ENCODE results near the gene FKBP11. TPM values are rescaled to one million over a fixed set of nuclear protein-coding genes. Genes with fewer than 3 reads are reported as not detected.
A peak's percentile ranks its signal among the peaks of the same experiment; 100 is the strongest.

FKBP11 gene
- total and polyA plus RNA-seq, 2 experiments from 2014 or later = 17.4 to 158 TPM

GRCh38 chr12:48907245-48907644, 18.0 kb downstream of the FKBP11 start:
- in situ Hi-C loops (cut with MboI) = no loop called here
- H3K9me3 ChIP-seq (ENCODE audit: low read depth) = no peaks in the 10 kb centered on the region

GRCh38 chr12:48903982-48904411, 21.3 kb downstream of the FKBP11 start:
- 3 to 5% methylated on average over 19 of the region's 19 CpGs for WGBS, 2 experiments (ENCODE audit: low coverage in 1 of 2, low lambda C conversion rate in 2 of 2, missing lambda C conversion rate in 2 of 2)
- in situ Hi-C loops (cut with MboI) = no loop called here
- Histone ChIP-seq H3K4me2 (ENCODE audit: unreplicated experiment) (peak overlapping the region; percentile 81), H2AFZ (peak overlapping the region; percentile 87), H3K27ac (no peak overlapping the region), H3F3A (ENCODE audit: insufficient read depth) (0 out of 2 replicates have a peak, but pooled peaks cover 9% of the 10 kb centered on the region), H3K4me3 (peak overlapping the region; percentile 76), H4K20me1 (ENCODE audit: insufficient read depth) (no peaks in the 10 kb centered on the region), H3K9ac (peak overlapping the region; percentile 65), H3K79me2 (ENCODE audit: insufficient read depth) (no peaks in the 10 kb centered on the region), H3K4me1 (ENCODE audit: insufficient read depth) (no peaks in the 10 kb centered on the region), H3K27me3 (replicated peaks; ENCODE audit: insufficient read depth) (no peaks in the 10 kb centered on the region), H3K9me2 (ENCODE audit: insufficient read depth) (no peaks in the 10 kb centered on the region), H3K36me3 (ENCODE audit: low read depth) (no peaks in the 10 kb centered on the region), H3K9me3 (ENCODE audit: low read depth) (no peaks in the 10 kb centered on the region)
- TF ChIP-seq EZH2phosphoT487 (IDR thresholded peaks at IDR 0.05; ENCODE audit: insufficient read depth, low read depth) (no peak), EZH2 (IDR thresholded peaks at IDR 0.05; ENCODE audit: insufficient read depth, poor library complexity, severe bottlenecking) (no peak)
- DNase-seq = peak; percentile 82

More at GRCh38 chr12:48907245-48907644, 18.0 kb downstream of the FKBP11 start:
- 63 to 67% methylated on average over 3 of the region's 3 CpGs for WGBS, 2 experiments (ENCODE audit: low coverage in 1 of 2, low lambda C conversion rate in 2 of 2, missing lambda C conversion rate in 2 of 2)
- DNase-seq = no peak
- TF ChIP-seq EZH2 (IDR thresholded peaks at IDR 0.05; ENCODE audit: insufficient read depth, poor library complexity, severe bottlenecking) = no peak
- TF ChIP-seq EZH2phosphoT487 (IDR thresholded peaks at IDR 0.05; ENCODE audit: insufficient read depth, low read depth) = no peak
- H3K9me2 ChIP-seq (ENCODE audit: insufficient read depth) = no peaks in the 10 kb centered on the region
- H2AFZ ChIP-seq = no peak overlapping the region
- H3K36me3 ChIP-seq (ENCODE audit: low read depth) = no peaks in the 10 kb centered on the region
- H3F3A ChIP-seq (ENCODE audit: insufficient read depth) = no peaks in the 10 kb centered on the region
- no peaks in the 10 kb centered on the region for H3K4me1 ChIP-seq (ENCODE audit: insufficient read depth)
- no peak overlapping the region for H3K27ac ChIP-seq
- H4K20me1 ChIP-seq (ENCODE audit: insufficient read depth) = no peaks in the 10 kb centered on the region
- no peak overlapping the region for H3K4me3 ChIP-seq
- H3K27me3 ChIP-seq (replicated peaks; ENCODE audit: insufficient read depth) = no peaks in the 10 kb centered on the region
- H3K4me2 ChIP-seq (ENCODE audit: unreplicated experiment) = no peak overlapping the region
- no peak overlapping the region for H3K9ac ChIP-seq
- H3K79me2 ChIP-seq (ENCODE audit: insufficient read depth) = no peaks in the 10 kb centered on the region

GRCh38 chr12:48903363-48903981, 21.8 kb downstream of the FKBP11 start:
- Histone ChIP-seq H3K4me1 (ENCODE audit: insufficient read depth) (no peaks in the 10 kb centered on the region), H3K4me2 (ENCODE audit: unreplicated experiment) (no peak overlapping the region), H3K9me3 (ENCODE audit: low read depth) (no peaks in the 10 kb centered on the region), H3K4me3 (no peak overlapping the region), H2AFZ (no peak overlapping the region), H3F3A (ENCODE audit: insufficient read depth) (0 out of 2 replicates have a peak, but pooled peaks cover 9% of the 10 kb centered on the region), H3K27ac (no peak overlapping the region), H3K36me3 (ENCODE audit: low read depth) (no peaks in the 10 kb centered on the region), H3K27me3 (replicated peaks; ENCODE audit: insufficient read depth) (no peaks in the 10 kb centered on the region), H3K79me2 (ENCODE audit: insufficient read depth) (no peaks in the 10 kb centered on the region), H3K9me2 (ENCODE audit: insufficient read depth) (no peaks in the 10 kb centered on the region), H4K20me1 (ENCODE audit: insufficient read depth) (no peaks in the 10 kb centered on the region), H3K9ac (no peak overlapping the region)
- TF ChIP-seq EZH2phosphoT487 (IDR thresholded peaks at IDR 0.05; ENCODE audit: insufficient read depth, low read depth) (no peak), EZH2 (IDR thresholded peaks at IDR 0.05; ENCODE audit: insufficient read depth, poor library complexity, severe bottlenecking) (no peak)
- in situ Hi-C loops (cut with MboI) = no loop called here
- peak; percentile 31 for DNase-seq
- 76 to 80% methylated on average over 20 of the region's 20 CpGs for WGBS, 2 experiments (ENCODE audit: low coverage in 1 of 2, low lambda C conversion rate in 2 of 2, missing lambda C conversion rate in 2 of 2)

- Histone ChIP-seq H3K36me3 (ENCODE audit: low read depth) (no peaks in the 10 kb centered on the region), H3K9ac (no peak overlapping the region), H3F3A (ENCODE audit: insufficient read depth) (0 out of 2 replicates have a peak, but pooled peaks cover 9% of the 10 kb centered on the region), H3K27me3 (replicated peaks; ENCODE audit: insufficient read depth) (no peaks in the 10 kb centered on the region; the same call in 1 of the 2 replicates), H2AFZ (no peak overlapping the region), H3K79me2 (ENCODE audit: insufficient read depth) (no peaks in the 10 kb centered on the region), H4K20me1 (ENCODE audit: insufficient read depth) (no peaks in the 10 kb centered on the region), H3K4me1 (ENCODE audit: insufficient read depth) (no peaks in the 10 kb centered on the region), H3K27ac (no peak overlapping the region), H3K9me3 (ENCODE audit: low read depth) (no peaks in the 10 kb centered on the region), H3K9me2 (ENCODE audit: insufficient read depth) (no peaks in the 10 kb centered on the region), H3K4me3 (no peak overlapping the region), H3K4me2 (ENCODE audit: unreplicated experiment) (no peak overlapping the region)
- 66 to 73% methylated on average over 2 of the region's 2 CpGs for WGBS, 2 experiments (ENCODE audit: low coverage in 1 of 2, low lambda C conversion rate in 2 of 2, missing lambda C conversion rate in 2 of 2)
- TF ChIP-seq EZH2phosphoT487 (IDR thresholded peaks at IDR 0.05; ENCODE audit: insufficient read depth, low read depth) (no peak), EZH2 (IDR thresholded peaks at IDR 0.05; ENCODE audit: insufficient read depth, poor library complexity, severe bottlenecking) (no peak)
- peak; percentile 80 for DNase-seq
- in situ Hi-C loops (cut with MboI) = no loop called here
Measured at GRCh38 chr12:48901278-48901677, 24.0 kb downstream of the FKBP11 start.
